ENCODE data around the gene EIF2D. TPM values are rescaled to one million over a fixed set of nuclear protein-coding genes. Genes with fewer than 3 reads are reported as not detected.
"Not testable (repeated sequence)": the region's sequence is repeated elsewhere in the genome, so short reads cannot be mapped to it uniquely, and the experiment has no call there.

Gene EIF2D
- total RNA-seq, 4 donors from 2014 or later = 38.4 to 55.8 (median 50.4) TPM

GRCh38 chr1:206649261-206649921, 37.1 kb upstream of the EIF2D start:
- DNase-seq (ENCODE audit: low spot score) (no peak), ATAC-seq (ENCODE audit: low FRiP score) (no peak)
- no peak for TF ChIP-seq CTCF (IDR thresholded peaks at IDR 0.05)

- TF ChIP-seq CTCF (IDR thresholded peaks at IDR 0.05) = no peak
- no peak for ATAC-seq (ENCODE audit: low FRiP score)
- DNase-seq (ENCODE audit: low spot score) = no peak
These were observed 35.0 kb upstream of the EIF2D start for GRCh38 chr1:206647224-206647623.

- ATAC-seq (ENCODE audit: low FRiP score) (no peak), DNase-seq (ENCODE audit: low spot score) (no peak)
- no peak for TF ChIP-seq CTCF (IDR thresholded peaks at IDR 0.05)
These were observed 34.2 kb upstream of the EIF2D start for GRCh38 chr1:206646504-206646903.

GRCh38 chr1:206643118-206643698, 30.9 kb upstream of the EIF2D start:
- TF ChIP-seq CTCF (IDR thresholded peaks at IDR 0.05) = no peak
- no peak for DNase-seq (ENCODE audit: low spot score)
- ATAC-seq (ENCODE audit: low FRiP score) = no peak

GRCh38 chr1:206642074-206642473, 29.8 kb upstream of the EIF2D start:
- DNase-seq (ENCODE audit: low spot score); ATAC-seq (ENCODE audit: low FRiP score): not testable (repeated sequence)

- no peak for ATAC-seq (ENCODE audit: low FRiP score)
- no peak for DNase-seq (ENCODE audit: low spot score)
- no peak for TF ChIP-seq CTCF (IDR thresholded peaks at IDR 0.05)
These were observed 25.3 kb upstream of the EIF2D start for GRCh38 chr1:206637605-206638004.

GRCh38 chr1:206636671-206637070, 24.4 kb upstream of the EIF2D start:
- DNase-seq (ENCODE audit: low spot score) (no peak), ATAC-seq (ENCODE audit: low FRiP score) (no peak)
- no peak for TF ChIP-seq CTCF (IDR thresholded peaks at IDR 0.05)

Data from omental fat pad (tissue), 4 donors.